IMR-90 (cell line): Measurements from ENCODE around the gene MSH3. TPM values are rescaled to one million over a fixed set of nuclear protein-coding genes. Genes with fewer than 3 reads are reported as not detected.

ENCODE experiments used
- ATAC-seq: fragments of 200-7000 bp; cut with Tn5 transposase; 2 replicates; pipeline ENCODE4 v1.9.1; 2020; ENCODE audit warnings: low read depth, mild to moderate bottlenecking, moderate library complexity
- BruUV-seq: library from RNA; stranded (reverse); fragments of 400-500 nt; replicated peaks from 2 replicates; lab custom pipeline; 2021; lab: Mats Ljungman, UMichigan
- CTCF ChIA-PET: fragments of 300-600 bp; formaldehyde crosslinking; extraction: SDS; loops from one replicate; lab custom pipeline; 2021; ENCODE audit warnings: antibody characterized with exemption; lab: Yijun Ruan, JAX
- POLR2A ChIA-PET: fragments of 300-600 bp; sonication (Branson Sonifier 250); formaldehyde crosslinking; loops from one replicate; lab custom pipeline; 2022; ENCODE audit warnings: antibody characterized with exemption; ENCODE audit not compliant: unreplicated experiment; lab: Charles Lee
- DNase-seq: peaks from one replicate; pipeline ENCODE4 v3.0.0; 2013
- H2AFZ ChIP-seq: replicated peaks from 2 replicates; pipeline ENCODE3; 2013; ENCODE audit warnings: low read length, mild to moderate bottlenecking; ENCODE audit not compliant: poor library complexity
- H2AK5ac ChIP-seq: 2 replicates; pipeline ENCODE4 v1.6.1; 2013; ENCODE audit warnings: low read depth, low read length, inconsistent platforms
- H2AK9ac ChIP-seq: replicated peaks from 2 replicates; pipeline ENCODE3; 2013; ENCODE audit warnings: mild to moderate bottlenecking, low read depth, low read length, moderate library complexity; ENCODE audit not compliant: poor library complexity
- H2BK120ac ChIP-seq: 2 replicates; pipeline ENCODE4 v1.6.1; 2013; ENCODE audit warnings: low read depth, low read length, inconsistent platforms
- H2BK15ac ChIP-seq: 3 replicates; pipeline ENCODE4 v1.6.1; 2013; ENCODE audit warnings: low read depth, low read length, inconsistent platforms
- H2BK20ac ChIP-seq: 2 replicates; pipeline ENCODE4 v1.6.1; 2013; ENCODE audit warnings: low read depth, mild to moderate bottlenecking, inconsistent platforms, low read length, moderate library complexity
- H2BK5ac ChIP-seq: 2 replicates; pipeline ENCODE4 v1.6.1; 2013; ENCODE audit warnings: mild to moderate bottlenecking, low read depth, low read length, inconsistent platforms; ENCODE audit not compliant: poor library complexity, severe bottlenecking
- H3K14ac ChIP-seq: replicated peaks from 2 replicates; pipeline ENCODE4 v1.6.1; 2013; ENCODE audit warnings: low read depth, low read length, inconsistent platforms
- H3K18ac ChIP-seq: 2 replicates; pipeline ENCODE4 v1.6.1; 2013; ENCODE audit warnings: low read depth, low read length, control low read depth
- H3K23ac ChIP-seq: 2 replicates; pipeline ENCODE4 v1.6.1; 2013; ENCODE audit warnings: low read depth, low read length, inconsistent platforms
- H3K27ac ChIP-seq: 2 replicates; pipeline ENCODE4 v1.5.1; 2013; ENCODE audit warnings: mild to moderate bottlenecking, control low read depth, low read length; ENCODE audit not compliant: insufficient read depth
- H3K27me3 ChIP-seq: 2 replicates; pipeline ENCODE4 v1.6.1; 2013; ENCODE audit warnings: low read length; ENCODE audit not compliant: control insufficient read depth, insufficient read depth
- H3K36me3 ChIP-seq: 2 replicates; pipeline ENCODE4 v1.6.1; 2013; ENCODE audit warnings: low read length, mixed read lengths; ENCODE audit not compliant: control insufficient read depth, insufficient read depth
- H3K4ac ChIP-seq: 2 replicates; pipeline ENCODE4 v1.6.1; 2013; ENCODE audit warnings: low read depth, low read length, inconsistent platforms
- H3K4me1 ChIP-seq: 2 replicates; pipeline ENCODE4 v1.6.1; 2013; ENCODE audit warnings: low read length, mixed read lengths; ENCODE audit not compliant: control insufficient read depth, insufficient read depth
- H3K4me2 ChIP-seq: 2 replicates; pipeline ENCODE4 v1.6.1; 2013; ENCODE audit warnings: low read depth, mild to moderate bottlenecking, control low read depth, low read length, moderate library complexity
- H3K4me3 ChIP-seq: 2 replicates; pipeline ENCODE4 v1.5.1; 2013; ENCODE audit warnings: low read depth, mild to moderate bottlenecking, control low read depth, low read length, moderate library complexity; ENCODE audit not compliant: insufficient read depth
- H3K56ac ChIP-seq: 2 replicates; pipeline ENCODE4 v1.6.1; 2013; ENCODE audit warnings: low read length, inconsistent platforms; ENCODE audit not compliant: insufficient read depth; ENCODE audit errors: extremely low read depth
- H3K79me1 ChIP-seq, 2 experiments: 2 replicates each; pipeline ENCODE4 v1.6.1; 2013; ENCODE audit warnings: low read length in 2 of 2, inconsistent platforms in 1 of 2, low read depth in 1 of 2
- H3K9ac ChIP-seq: 2 replicates; pipeline ENCODE4 v1.6.1; 2013; ENCODE audit warnings: low read depth, low read length, control low read depth
- H3K9me1 ChIP-seq: 2 replicates; pipeline ENCODE4 v1.6.1; 2013; ENCODE audit warnings: low read length, inconsistent platforms; ENCODE audit not compliant: insufficient read depth
- H3K9me3 ChIP-seq: 2 replicates; pipeline ENCODE4 v1.6.1; 2013; ENCODE audit warnings: low read length; ENCODE audit not compliant: control insufficient read depth, insufficient read depth
- H4K20me1 ChIP-seq: 2 replicates; pipeline ENCODE4 v1.6.1; 2013; ENCODE audit warnings: low read length, inconsistent platforms; ENCODE audit not compliant: insufficient read depth
- H4K5ac ChIP-seq: 2 replicates; pipeline ENCODE4 v1.6.1; 2013; ENCODE audit warnings: mild to moderate bottlenecking, low read depth, low read length, control low read depth
- H4K8ac ChIP-seq, 2 experiments: 2 replicates each; pipeline ENCODE4 v1.6.1; 2013; ENCODE audit warnings: low read depth in 2 of 2, low read length in 2 of 2, control low read depth in 1 of 2, inconsistent platforms in 1 of 2
- H4K91ac ChIP-seq: 2 replicates; pipeline ENCODE4 v1.6.1; 2013; ENCODE audit warnings: low read depth, low read length, inconsistent platforms; ENCODE audit not compliant: insufficient read depth
- FOS ChIP-seq: fragments of 150-350 bp; IDR thresholded peaks from 2 replicates; pipeline ENCODE4 v1.6.1; 2016; ENCODE audit warnings: low read depth, low read length
- MAFK ChIP-seq: IDR thresholded peaks from 2 replicates; pipeline ENCODE4 v1.6.1; 2012; ENCODE audit warnings: low read depth, low read length, improper control_type of control experiment
- NFE2L2 ChIP-seq: fragments of 150-350 bp; IDR thresholded peaks from 2 replicates; pipeline ENCODE4 v1.6.1; 2016; ENCODE audit warnings: low read depth, mild to moderate bottlenecking, low read length
- POLR2A ChIP-seq: IDR thresholded peaks from 2 replicates; pipeline ENCODE4 v1.6.1; 2012; ENCODE audit warnings: mild to moderate bottlenecking, low read depth, low read length
- RAD21 ChIP-seq: IDR thresholded peaks from 2 replicates; pipeline ENCODE4 v1.6.1; 2012; ENCODE audit warnings: low read length, improper control_type of control experiment
- RFX5 ChIP-seq: IDR thresholded peaks from 2 replicates; pipeline ENCODE4 v1.8.0; 2012; ENCODE audit warnings: low read depth, mild to moderate bottlenecking, low read length, moderate library complexity
- SMC3 ChIP-seq: fragments of 150-350 bp; IDR thresholded peaks from 2 replicates; pipeline ENCODE4 v1.6.1; 2016; ENCODE audit warnings: low read depth, mild to moderate bottlenecking, antibody characterized with exemption, low read length, moderate library complexity
- WGBS, 2 experiments: methylation state at CpG; one replicate each; pipeline versions ENCODE4 v1.1.5 to v1.1.7; 2013; ENCODE audit warnings: missing lambda C conversion rate in 2 of 2; ENCODE audit not compliant: insufficient read length in 1 of 2; ENCODE audit errors: extremely low coverage in 2 of 2; 5-methylcytosine and 5-hydroxymethylcytosine counted together
- dilution Hi-C: fragments of 300-500 bp; cut with HindIII; formaldehyde crosslinking; loops from one replicate; pipeline ENCODE4 v1.14.3; 2018; ENCODE audit warnings: low sequenced_read_pairs; ENCODE audit not compliant: unreplicated experiment
- in situ Hi-C: fragments of 300-500 bp; cut with MboI; formaldehyde crosslinking; loops from 3 replicates; pipeline ENCODE4 v1.14.3; 2019; ENCODE audit warnings: low sequenced_read_pairs, inconsistent platforms, mixed read lengths
- intact Hi-C: fragments of 100-400 bp; cut with micrococcal nuclease; formaldehyde crosslinking; loops from 2 replicates; pipeline ENCODE4 v1.10.0; 2022
- polyA plus RNA-seq, 3 experiments: library from polyadenylated mRNA; depleted of rRNA; stranded (reverse); fragments of >200 nt; gene quantifications; 2 replicates each; pipeline ENCODE4 v1.2.3, GENCODE V29; 2012; ENCODE audit warnings: low replicate concordance in 1 of 3
- total RNA-seq: library from RNA; depleted of rRNA; stranded (reverse); fragments of >200 nt; gene quantifications from 2 replicates; pipeline ENCODE4 v1.2.3, GENCODE V29; 2012
- TF ChIP-seq, protein P1 (sequence below): fragments of 150-350 bp; IDR thresholded peaks from 2 replicates; pipeline ENCODE4 v1.6.1; 2016; ENCODE audit warnings: low read depth, mild to moderate bottlenecking, low read length, moderate library complexity, borderline replicate concordance
- TF ChIP-seq, protein P2 (sequence below): fragments of 150-350 bp; IDR thresholded peaks from 2 replicates; pipeline ENCODE4 v1.6.1; 2017; ENCODE audit warnings: mild to moderate bottlenecking, antibody characterized with exemption, low read length, low read depth

Gene MSH3
- total and polyA plus RNA-seq, 2 of the 4 experiments (the other 2 are of a cell fraction), result 4.6 to 13.3 TPM

DNA sequence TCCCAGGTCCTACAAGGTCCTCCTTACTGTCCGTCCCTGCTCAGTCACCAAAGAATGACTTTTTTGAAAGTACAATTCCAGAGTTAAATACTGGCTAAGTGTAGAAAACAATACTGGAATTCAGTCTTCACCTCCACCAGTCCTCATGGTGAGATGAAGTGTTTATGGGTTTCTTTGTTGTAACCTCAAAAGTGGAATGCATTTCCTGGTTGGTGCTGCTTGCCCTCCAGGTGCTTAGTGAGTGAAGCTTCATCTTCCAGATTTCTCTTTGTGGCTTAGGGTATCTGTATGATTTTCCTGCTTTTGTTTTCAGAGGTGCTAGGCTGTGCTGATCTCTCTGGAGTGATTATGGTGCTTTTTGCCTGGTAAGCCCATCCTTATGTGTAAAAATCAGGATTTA is 49.8 kb downstream of the MSH3 start:
- intact Hi-C loops, result no loop called here
- H2BK5ac ChIP-seq, result no peak overlapping the region
- POLR2A ChIA-PET, result no interaction called here

More for the DNA sequence above, 49.8 kb downstream of the MSH3 start:
- Histone ChIP-seq H4K8ac (no peak overlapping the region), H2AK5ac (no peak overlapping the region), H2BK20ac (no peak overlapping the region), H3K36me3 (peaks cover 9% of the 10 kb centered on the region), H4K5ac (no peak overlapping the region), H4K91ac (no peak overlapping the region), H3K27ac (no peak overlapping the region), H3K4me2 (no peak overlapping the region), H2AK9ac (no peak overlapping the region), H3K18ac (no peak overlapping the region), H3K79me1 (peaks cover 0 to 9% of the 10 kb centered on the region in 2 experiments; a peak in 2 of 4 replicates), H3K4me1 (peaks cover 5% of the 10 kb centered on the region), H4K20me1 (no peaks in the 10 kb centered on the region), H3K27me3 (no peaks in the 10 kb centered on the region), H3K9me1 (peaks cover 11% of the 10 kb centered on the region; the same call in 1 of the 2 replicates), H2BK120ac (no peak overlapping the region), H3K23ac (no peak overlapping the region), H3K56ac (no peak overlapping the region), H3K4ac (no peak overlapping the region), H3K9ac (no peak overlapping the region), H3K14ac (no peak overlapping the region), H3K9me3 (no peaks in the 10 kb centered on the region), H3K4me3 (no peak overlapping the region), H2AFZ (no peak overlapping the region), H2BK15ac (no peak overlapping the region)
- in situ Hi-C loops (no loop called here), dilution Hi-C loops (no loop called here)
- BruUV-seq, result no TSS peak
- no peak for TF ChIP-seq NFE2L2
- TF ChIP-seq RAD21, result no peak
- TF ChIP-seq, protein P1, sequence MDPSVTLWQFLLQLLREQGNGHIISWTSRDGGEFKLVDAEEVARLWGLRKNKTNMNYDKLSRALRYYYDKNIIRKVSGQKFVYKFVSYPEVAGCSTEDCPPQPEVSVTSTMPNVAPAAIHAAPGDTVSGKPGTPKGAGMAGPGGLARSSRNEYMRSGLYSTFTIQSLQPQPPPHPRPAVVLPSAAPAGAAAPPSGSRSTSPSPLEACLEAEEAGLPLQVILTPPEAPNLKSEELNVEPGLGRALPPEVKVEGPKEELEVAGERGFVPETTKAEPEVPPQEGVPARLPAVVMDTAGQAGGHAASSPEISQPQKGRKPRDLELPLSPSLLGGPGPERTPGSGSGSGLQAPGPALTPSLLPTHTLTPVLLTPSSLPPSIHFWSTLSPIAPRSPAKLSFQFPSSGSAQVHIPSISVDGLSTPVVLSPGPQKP, result no peak
- TF ChIP-seq RFX5, result no peak
- TF ChIP-seq POLR2A, result no peak
- no peak for TF ChIP-seq SMC3
- TF ChIP-seq FOS, result no peak
- TF ChIP-seq MAFK, result no peak
- TF ChIP-seq, protein P2, sequence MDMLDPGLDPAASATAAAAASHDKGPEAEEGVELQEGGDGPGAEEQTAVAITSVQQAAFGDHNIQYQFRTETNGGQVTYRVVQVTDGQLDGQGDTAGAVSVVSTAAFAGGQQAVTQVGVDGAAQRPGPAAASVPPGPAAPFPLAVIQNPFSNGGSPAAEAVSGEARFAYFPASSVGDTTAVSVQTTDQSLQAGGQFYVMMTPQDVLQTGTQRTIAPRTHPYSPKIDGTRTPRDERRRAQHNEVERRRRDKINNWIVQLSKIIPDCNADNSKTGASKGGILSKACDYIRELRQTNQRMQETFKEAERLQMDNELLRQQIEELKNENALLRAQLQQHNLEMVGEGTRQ, result no peak
- no peak for DNase-seq
- no peak for ATAC-seq
- CTCF ChIA-PET, result no interaction called here
- no CpG with 5 or more reads among the region's 1 CpG for WGBS, 2 experiments
